BJ (cell line): Measurements from ENCODE around the gene PYY. TPM values are rescaled to one million over a fixed set of nuclear protein-coding genes. Genes with fewer than 3 reads are reported as not detected.

Experiments
- CTCF ChIA-PET: fragments of 350-600 bp; formaldehyde crosslinking; extraction: SDS; loops from one replicate; lab custom pipeline; 2021; ENCODE audit warnings: antibody characterized with exemption, inconsistent platforms; lab: Yijun Ruan, JAX
- POLR2A ChIA-PET: fragments of 300-600 bp; sonication (Branson Sonifier 250); formaldehyde crosslinking; extraction: SDS; loops from one replicate; lab custom pipeline; 2021; ENCODE audit warnings: antibody characterized with exemption; lab: Charles Lee
- DNase-seq: peaks from one replicate; pipeline ENCODE4 v3.0.0-alpha.2; 2011; ENCODE audit warnings: low read depth
- H3K27me3 ChIP-seq: 2 replicates; pipeline ENCODE4 v1.6.0; 2011; ENCODE audit warnings: low read length; ENCODE audit not compliant: control insufficient read depth, insufficient read depth
- H3K36me3 ChIP-seq: 2 replicates; pipeline ENCODE4 v1.5.1; 2011; ENCODE audit warnings: low read length; ENCODE audit not compliant: control insufficient read depth, insufficient read depth
- H3K4me3 ChIP-seq: 2 replicates; pipeline ENCODE4 v1.5.1; 2011; ENCODE audit warnings: low read depth, mild to moderate bottlenecking, control low read depth, low read length
- CTCF ChIP-seq: IDR thresholded peaks from 2 replicates; pipeline ENCODE4 v1.5.1; 2011; ENCODE audit warnings: low read depth, mild to moderate bottlenecking, control low read depth, inconsistent platforms, low read length, moderate library complexity; ENCODE audit not compliant: insufficient read depth
- polyA plus RNA-seq: library from polyadenylated mRNA; depleted of rRNA; stranded (reverse); fragments of >200 nt; gene quantifications from 2 replicates; pipeline ENCODE4 v1.2.3, GENCODE V29; 2011

The PYY gene
- polyA plus RNA-seq, 1 experiment = not detected

- no peak overlapping the region for H3K4me3 ChIP-seq
- CTCF ChIA-PET = interaction anchor here (4.2 kb wide), 1 partner anchor 13 kb away, joined by 22 read pairs; no protein-coding TSS in a partner anchor
- POLR2A ChIA-PET = no interaction called here
- no peak for DNase-seq
- H3K27me3 ChIP-seq = peaks cover 37% of the 10 kb centered on the region
- no peak for TF ChIP-seq CTCF
- H3K36me3 ChIP-seq = no peaks in the 10 kb centered on the region
Measured at GRCh38 chr17:43956222-43956621, 2.5 kb upstream of the PYY start.

GRCh38 chr17:43952724-43953666 lies 745 bp downstream of the PYY start:
- ChIA-PET POLR2A (no interaction called here), CTCF (interaction anchor here (0.8 to 1.2 kb wide), 4 partner anchors 9 to 216 kb away, joined by 3 to 8 read pairs (median 4); no protein-coding TSS in a partner anchor)
- no peak for TF ChIP-seq CTCF
- H3K27me3 ChIP-seq = peaks cover 44% of the 10 kb centered on the region
- H3K36me3 ChIP-seq = no peaks in the 10 kb centered on the region
- H3K4me3 ChIP-seq = no peak overlapping the region
- no peak for DNase-seq

GRCh38 chr17:43952351-43952723 lies 1.4 kb downstream of the PYY start:
- no peak for DNase-seq
- TF ChIP-seq CTCF = no peak
- Histone ChIP-seq H3K27me3 (peaks cover 44% of the 10 kb centered on the region), H3K36me3 (no peaks in the 10 kb centered on the region), H3K4me3 (no peak overlapping the region)
- POLR2A ChIA-PET = no interaction called here
- CTCF ChIA-PET = interaction anchor here (0.8 to 1.2 kb wide), 3 partner anchors 9 to 217 kb away, joined by 3 to 4 read pairs (median 4); no protein-coding TSS in a partner anchor

GRCh38 chr17:43951750-43952149 lies 2.0 kb downstream of the PYY start:
- Histone ChIP-seq H3K27me3 (peaks cover 44% of the 10 kb centered on the region), H3K4me3 (no peak overlapping the region), H3K36me3 (no peaks in the 10 kb centered on the region)
- POLR2A ChIA-PET = no interaction called here
- DNase-seq = no peak
- no peak for TF ChIP-seq CTCF
- CTCF ChIA-PET = interaction anchor here (0.8 to 1.2 kb wide), 3 partner anchors 8 to 217 kb away, joined by 3 to 4 read pairs (median 4); no protein-coding TSS in a partner anchor

DNA sequence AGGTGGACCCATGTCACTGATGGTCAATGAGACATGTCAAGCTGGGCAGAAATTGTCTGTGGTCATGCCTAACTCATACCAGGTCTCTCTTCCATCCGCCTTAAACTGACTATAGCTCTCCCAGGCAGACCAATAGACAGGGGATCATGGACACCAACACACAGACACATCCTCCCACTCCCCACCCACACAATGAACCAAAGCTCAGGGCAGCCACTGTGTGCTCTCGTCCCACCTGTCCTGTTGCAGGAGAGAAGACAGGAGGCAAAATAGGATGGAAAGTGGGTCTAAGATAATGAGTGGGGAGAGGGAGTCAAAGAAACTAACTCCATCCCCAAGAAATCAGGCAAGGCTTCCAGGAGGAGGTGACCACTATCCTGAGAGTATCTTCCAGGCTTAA lies 3.2 kb downstream of the PYY start:
- Histone ChIP-seq H3K36me3 (no peaks in the 10 kb centered on the region), H3K27me3 (peaks cover 42% of the 10 kb centered on the region), H3K4me3 (no peak overlapping the region)
- ChIA-PET CTCF (interaction anchor here (0.8 to 1.4 kb wide), 2 partner anchors 10 to 43 kb away, joined by 3 to 4 read pairs; no protein-coding TSS in a partner anchor), POLR2A (no interaction called here)
- DNase-seq = no peak
- no peak for TF ChIP-seq CTCF
